ENCODE data around the gene TMEM129. TPM values are rescaled to one million over a fixed set of nuclear protein-coding genes. Genes with fewer than 3 reads are reported as not detected.
A peak's percentile ranks its signal among the peaks of the same experiment; 100 is the strongest.

The TMEM129 gene
- total RNA-seq, 1 donor from 2014 or later: 14.1 TPM

- Mint-ChIP-seq H3K27ac (no peak within 1 kb of the TSS), H3K9me3 (no peaks in the 10 kb centered on the region), H3K27me3 (ENCODE audit: insufficient read depth, low read depth) (peaks cover 8% of the 10 kb centered on the region), H3K4me1 (peaks cover 15% of the 10 kb centered on the region), H3K36me3 (peaks cover 6% of the 10 kb centered on the region), H3K4me3 (peak within 1 kb of the TSS; percentile 87)
- no peak within 1 kb of the TSS for H3K27ac ChIP-seq
- H3K9ac ChIP-seq: no peak within 1 kb of the TSS
- peaks cover 41% of the 10 kb centered on the region for H3F3A ChIP-seq (ENCODE audit: low read depth)
- H4K20me1 ChIP-seq (ENCODE audit: low read depth): no peaks in the 10 kb centered on the region
- DNase-seq (ENCODE audit: low spot score): peak; percentile 96
- H3K9me3 ChIP-seq (ENCODE audit: low read depth): no peaks in the 10 kb centered on the region
- H3K4me1 ChIP-seq: no peaks in the 10 kb centered on the region
- H3K4me2 ChIP-seq: peak within 1 kb of the TSS; percentile 93
- peaks cover 21% of the 10 kb centered on the region for H3K27me3 ChIP-seq
- H2AFZ ChIP-seq (replicated peaks): peak within 1 kb of the TSS; percentile 97
- TF ChIP-seq CTCF (IDR thresholded peaks at IDR 0.05) (peak; percentile 5), EZH2phosphoT487 (IDR thresholded peaks at IDR 0.05) (peak; percentile 46), EZH2 (IDR thresholded peaks at IDR 0.05) (peak; percentile 41)
- H3K4me3 ChIP-seq: peak within 1 kb of the TSS; percentile 61
- no peaks in the 10 kb centered on the region for H3K36me3 ChIP-seq
- H3K79me2 ChIP-seq (ENCODE audit: low read depth): no peaks in the 10 kb centered on the region
Measured at GRCh38 chr4:1683736-1684505, 37.2 kb downstream of the TMEM129 start, which contains the start of gene FAM53A. FAM53A (minus strand) TSS chr4:1684313; CDS start chr4:1668741, 15,572 bp downstream.

- DNase-seq (ENCODE audit: low spot score): no peak
- Histone ChIP-seq H3K79me2 (ENCODE audit: low read depth) (no peaks in the 10 kb centered on the region), H3K4me3 (peak overlapping the region; percentile 61), H3K27ac (no peak overlapping the region), H3K9ac (no peak overlapping the region), H4K20me1 (ENCODE audit: low read depth) (no peaks in the 10 kb centered on the region), H3K4me1 (no peaks in the 10 kb centered on the region), H3K4me2 (peak overlapping the region; percentile 93), H3F3A (ENCODE audit: low read depth) (peaks cover 41% of the 10 kb centered on the region), H3K9me3 (ENCODE audit: low read depth) (no peaks in the 10 kb centered on the region), H2AFZ (replicated peaks) (peak overlapping the region; percentile 97), H3K27me3 (peaks cover 21% of the 10 kb centered on the region), H3K36me3 (no peaks in the 10 kb centered on the region)
- Mint-ChIP-seq H3K36me3 (peaks cover 6% of the 10 kb centered on the region), H3K4me1 (peaks cover 15% of the 10 kb centered on the region), H3K4me3 (peak overlapping the region; percentile 87), H3K27me3 (ENCODE audit: insufficient read depth, low read depth) (peaks cover 8% of the 10 kb centered on the region), H3K27ac (no peak overlapping the region), H3K9me3 (no peaks in the 10 kb centered on the region)
- no peak for TF ChIP-seq CTCF (IDR thresholded peaks at IDR 0.05)
- TF ChIP-seq EZH2 (IDR thresholded peaks at IDR 0.05): peak; percentile 53
- TF ChIP-seq EZH2phosphoT487 (IDR thresholded peaks at IDR 0.05): no peak
Measured at GRCh38 chr4:1683261-1683735, 37.8 kb downstream of the TMEM129 start.

- Mint-ChIP-seq H3K27ac (no peak overlapping the region), H3K9me3 (no peaks in the 10 kb centered on the region), H3K4me3 (peak overlapping the region; percentile 87), H3K4me1 (peaks cover 15% of the 10 kb centered on the region), H3K36me3 (peaks cover 6% of the 10 kb centered on the region), H3K27me3 (ENCODE audit: insufficient read depth, low read depth) (peaks cover 8% of the 10 kb centered on the region)
- H3K27ac ChIP-seq: no peak overlapping the region
- H3K4me1 ChIP-seq: no peaks in the 10 kb centered on the region
- H3K4me2 ChIP-seq: peak overlapping the region; percentile 93
- no peaks in the 10 kb centered on the region for H3K9me3 ChIP-seq (ENCODE audit: low read depth)
- peaks cover 21% of the 10 kb centered on the region for H3K27me3 ChIP-seq
- H3K9ac ChIP-seq: no peak overlapping the region
- no peaks in the 10 kb centered on the region for H3K36me3 ChIP-seq
- peak overlapping the region; percentile 61 for H3K4me3 ChIP-seq
- peaks cover 41% of the 10 kb centered on the region for H3F3A ChIP-seq (ENCODE audit: low read depth)
- H3K79me2 ChIP-seq (ENCODE audit: low read depth): no peaks in the 10 kb centered on the region
- peak; percentile 52 for DNase-seq (ENCODE audit: low spot score)
- H2AFZ ChIP-seq (replicated peaks): peak overlapping the region; percentile 97
- H4K20me1 ChIP-seq (ENCODE audit: low read depth): no peaks in the 10 kb centered on the region
- TF ChIP-seq EZH2phosphoT487 (IDR thresholded peaks at IDR 0.05) (no peak), EZH2 (IDR thresholded peaks at IDR 0.05) (no peak), CTCF (IDR thresholded peaks at IDR 0.05) (no peak)
Measured at GRCh38 chr4:1682860-1683259, 38.3 kb downstream of the TMEM129 start.

Measured in neural progenitor cell (in vitro differentiated cells).